Large intestine (tissue), 3 donors: Measurements from ENCODE around the gene CLK3. TPM values are rescaled to one million over a fixed set of nuclear protein-coding genes. Genes with fewer than 3 reads are reported as not detected.
"Not testable (repeated sequence)": the region's sequence is repeated elsewhere in the genome, so short reads cannot be mapped to it uniquely, and the experiment has no call there.

ENCODE experiments used
- DNase-seq, 2 donors: peaks; one replicate each; pipeline versions ENCODE4 v3.0.0 to v3.0.0-alpha.2; 2013
- H3K27ac ChIP-seq: one replicate; pipeline ENCODE4 v1.5.1; 2013; ENCODE audit warnings: low read length
- H3K27me3 ChIP-seq: 2 replicates; pipeline ENCODE4 v1.6.1; 2013; ENCODE audit warnings: low read length; ENCODE audit not compliant: control insufficient read depth, insufficient read depth
- H3K36me3 ChIP-seq: 2 replicates; pipeline ENCODE4 v1.6.1; 2013; ENCODE audit warnings: low read length; ENCODE audit not compliant: control insufficient read depth, insufficient read depth
- H3K4me1 ChIP-seq: one replicate; pipeline ENCODE4 v1.6.1; 2013; ENCODE audit warnings: low read length; ENCODE audit not compliant: control insufficient read depth, insufficient read depth
- H3K4me3 ChIP-seq: one replicate; pipeline ENCODE4 v1.5.1; 2013; ENCODE audit warnings: low read length
- H3K9me3 ChIP-seq: one replicate; pipeline ENCODE4 v1.6.1; 2013; ENCODE audit warnings: mild to moderate bottlenecking, low read depth, low read length, moderate library complexity; ENCODE audit not compliant: control insufficient read depth
- WGBS: methylation state at CpG from one replicate; pipeline ENCODE4 v1.1.5; 2013; ENCODE audit warnings: low lambda C conversion rate; ENCODE audit not compliant: insufficient coverage; 5-methylcytosine and 5-hydroxymethylcytosine counted together
- polyA plus RNA-seq: library from polyadenylated mRNA; unstranded; fragments of 120-200 nt; gene quantifications from one replicate; pipeline ENCODE4 v1.2.1, GENCODE V29; 2013

CLK3 gene
- polyA plus RNA-seq, 1 donor = 67.3 TPM

DNA sequence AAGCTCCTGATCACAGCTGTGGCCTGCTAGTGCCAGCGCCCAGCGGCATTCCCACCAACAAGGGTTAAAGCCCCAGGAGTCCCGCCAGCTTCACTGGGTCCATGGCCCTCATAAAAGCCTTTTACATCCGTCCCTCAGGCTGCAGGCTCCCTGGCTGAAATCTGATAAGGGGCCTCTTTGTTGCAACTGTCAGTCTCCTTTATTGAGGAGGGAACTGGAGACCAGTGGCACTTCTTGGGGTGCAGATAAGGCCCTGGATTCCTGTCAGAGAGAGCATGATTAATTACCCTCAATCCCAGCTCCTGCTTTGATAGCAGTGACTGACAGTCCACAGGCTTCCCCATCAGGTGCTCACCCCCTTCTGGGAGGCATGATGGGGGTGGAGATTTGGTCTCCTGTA lies 30.9 kb upstream of the CLK3 start:
- peaks cover 35% of the 10 kb centered on the region for H3K36me3 ChIP-seq
- H3K27ac ChIP-seq = no peak overlapping the region
- no CpG with 5 or more reads among the region's 4 CpGs for WGBS

GRCh38 chr15:74585191-74585590 lies 30.4 kb upstream of the CLK3 start:
- Histone ChIP-seq H3K27me3 (no peaks in the 10 kb centered on the region), H3K27ac (no peak overlapping the region), H3K4me3 (no peak overlapping the region), H3K9me3 (no peaks in the 10 kb centered on the region), H3K4me1 (peaks cover 3% of the 10 kb centered on the region), H3K36me3 (peaks cover 39% of the 10 kb centered on the region)
- 100% methylated on average over 1 of the region's 3 CpGs for WGBS
- DNase-seq = no peak

More for the DNA sequence above, 30.9 kb upstream of the CLK3 start:
- Histone ChIP-seq H3K4me1 (peaks cover 3% of the 10 kb centered on the region), H3K4me3 (no peak overlapping the region), H3K9me3 (no peaks in the 10 kb centered on the region), H3K27me3 (no peaks in the 10 kb centered on the region)
- peak in 1 of 2 donors; percentile 22 for DNase-seq

GRCh38 chr15:74585857-74586256 lies 29.8 kb upstream of the CLK3 start:
- WGBS = no CpG with 5 or more reads among the region's 9 CpGs
- Histone ChIP-seq H3K27me3 (no peaks in the 10 kb centered on the region), H3K27ac (no peak overlapping the region), H3K4me1 (peaks cover 3% of the 10 kb centered on the region), H3K36me3 (peaks cover 42% of the 10 kb centered on the region), H3K9me3 (no peaks in the 10 kb centered on the region), H3K4me3 (no peak overlapping the region)
- no peak for DNase-seq

- H3K4me1 ChIP-seq = peaks cover 6% of the 10 kb centered on the region
- no peaks in the 10 kb centered on the region for H3K27me3 ChIP-seq
- H3K27ac ChIP-seq = no peak overlapping the region
- peaks cover 61% of the 10 kb centered on the region for H3K36me3 ChIP-seq
- no peaks in the 10 kb centered on the region for H3K9me3 ChIP-seq
- H3K4me3 ChIP-seq = no peak overlapping the region
- DNase-seq = no peak
- no CpG with 5 or more reads among the region's 6 CpGs for WGBS
Measured at GRCh38 chr15:74589826-74590225, 25.8 kb upstream of the CLK3 start.

- peaks cover 55% of the 10 kb centered on the region for H3K36me3 ChIP-seq
- H3K27me3 ChIP-seq = no peaks in the 10 kb centered on the region
- no peak overlapping the region for H3K27ac ChIP-seq
- no CpG with 5 or more reads among the region's 3 CpGs for WGBS
- no peaks in the 10 kb centered on the region for H3K9me3 ChIP-seq
- no peak overlapping the region for H3K4me3 ChIP-seq
- DNase-seq = no peak
- peaks cover 7% of the 10 kb centered on the region for H3K4me1 ChIP-seq
Measured at GRCh38 chr15:74592222-74592621, 23.4 kb upstream of the CLK3 start.

- H3K27me3 ChIP-seq = no peaks in the 10 kb centered on the region
- no peak overlapping the region for H3K4me3 ChIP-seq
- WGBS = 80% methylated on average over 1 of the region's 7 CpGs
- no peaks in the 10 kb centered on the region for H3K9me3 ChIP-seq
- peaks cover 52% of the 10 kb centered on the region for H3K36me3 ChIP-seq
- H3K4me1 ChIP-seq = peaks cover 10% of the 10 kb centered on the region
- no peak overlapping the region for H3K27ac ChIP-seq
- DNase-seq = no peak
Measured at GRCh38 chr15:74593122-74593521, 22.5 kb upstream of the CLK3 start.

DNA sequence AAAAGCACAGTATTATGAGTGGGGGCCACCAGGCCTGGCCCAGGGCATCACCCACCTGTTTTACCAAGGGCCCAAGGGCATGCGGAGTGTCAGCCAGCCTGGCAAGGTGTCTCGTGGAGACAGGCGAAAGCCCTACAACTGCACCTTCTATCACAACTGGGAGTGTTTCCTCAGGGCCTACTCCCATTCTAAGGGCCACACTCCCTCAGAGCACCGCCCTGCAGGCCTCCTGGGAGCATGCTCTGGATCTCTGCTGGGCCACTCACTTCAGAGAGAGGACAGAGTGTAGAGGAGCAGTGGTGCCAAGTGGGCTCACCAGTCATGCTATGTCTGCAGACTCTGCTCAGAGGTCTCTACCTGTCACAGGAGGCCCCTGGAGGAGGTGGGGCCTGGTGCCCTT lies 21.2 kb upstream of the CLK3 start:
- Histone ChIP-seq H3K9me3 (no peaks in the 10 kb centered on the region), H3K27me3 (no peaks in the 10 kb centered on the region), H3K4me1 (peaks cover 16% of the 10 kb centered on the region), H3K36me3 (peaks cover 49% of the 10 kb centered on the region), H3K27ac (no peak overlapping the region), H3K4me3 (no peak overlapping the region)
- peak in 1 of 2 donors; percentile 71 for DNase-seq
- no CpG with 5 or more reads among the region's 4 CpGs for WGBS

DNA sequence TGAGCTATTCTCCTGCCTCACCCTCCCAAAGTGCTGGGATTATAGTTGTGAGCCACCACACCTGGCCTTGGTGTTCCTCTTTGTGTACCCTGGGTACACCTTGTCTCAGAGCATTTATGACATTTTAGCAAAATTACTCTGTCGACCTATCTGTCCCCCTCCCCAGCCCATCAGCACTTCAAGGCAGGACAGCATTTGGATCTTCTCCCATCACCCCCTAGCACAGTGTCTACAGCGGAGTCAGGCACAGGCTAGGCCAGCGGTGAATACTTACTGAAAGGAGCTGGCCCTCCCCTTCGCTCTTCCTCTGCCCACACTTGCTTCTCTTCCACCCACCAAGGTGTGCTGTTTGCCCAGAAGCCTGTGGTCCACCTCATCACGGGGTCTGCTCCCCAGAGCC lies 20.4 kb upstream of the CLK3 start:
- Histone ChIP-seq H3K27me3 (no peaks in the 10 kb centered on the region), H3K36me3 (peaks cover 43% of the 10 kb centered on the region), H3K9me3 (no peaks in the 10 kb centered on the region), H3K27ac (no peak overlapping the region), H3K4me1 (peaks cover 20% of the 10 kb centered on the region), H3K4me3 (no peak overlapping the region)
- DNase-seq = no peak
- no CpG with 5 or more reads among the region's 5 CpGs for WGBS

DNA sequence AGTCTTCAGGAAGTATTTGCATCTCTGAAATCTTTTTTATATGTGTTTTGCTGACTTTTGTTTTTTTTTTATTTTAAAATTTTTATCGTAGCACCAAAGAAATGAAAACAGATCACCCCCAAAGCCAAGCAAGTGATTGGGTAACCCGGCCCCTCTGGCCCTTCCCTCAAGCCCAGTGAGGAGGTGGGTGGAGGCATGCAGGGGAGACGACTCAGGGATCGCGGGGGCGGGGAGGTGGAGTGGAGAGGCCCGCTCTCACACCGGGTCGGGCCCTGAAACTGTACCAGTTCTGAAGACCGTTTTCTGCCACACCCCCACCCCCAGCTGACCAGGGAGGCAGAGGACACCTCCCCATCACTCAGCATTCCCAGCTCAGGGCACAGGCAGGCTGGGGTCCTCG lies 18.9 kb upstream of the CLK3 start:
- no CpG with 5 or more reads among the region's 11 CpGs for WGBS
- not testable (repeated sequence) for H3K9me3 ChIP-seq, H3K4me3 ChIP-seq, DNase-seq, H3K27ac ChIP-seq, H3K27me3 ChIP-seq
- peaks cover 20% of the 10 kb centered on the region for H3K4me1 ChIP-seq
- peaks cover 30% of the 10 kb centered on the region for H3K36me3 ChIP-seq

DNA sequence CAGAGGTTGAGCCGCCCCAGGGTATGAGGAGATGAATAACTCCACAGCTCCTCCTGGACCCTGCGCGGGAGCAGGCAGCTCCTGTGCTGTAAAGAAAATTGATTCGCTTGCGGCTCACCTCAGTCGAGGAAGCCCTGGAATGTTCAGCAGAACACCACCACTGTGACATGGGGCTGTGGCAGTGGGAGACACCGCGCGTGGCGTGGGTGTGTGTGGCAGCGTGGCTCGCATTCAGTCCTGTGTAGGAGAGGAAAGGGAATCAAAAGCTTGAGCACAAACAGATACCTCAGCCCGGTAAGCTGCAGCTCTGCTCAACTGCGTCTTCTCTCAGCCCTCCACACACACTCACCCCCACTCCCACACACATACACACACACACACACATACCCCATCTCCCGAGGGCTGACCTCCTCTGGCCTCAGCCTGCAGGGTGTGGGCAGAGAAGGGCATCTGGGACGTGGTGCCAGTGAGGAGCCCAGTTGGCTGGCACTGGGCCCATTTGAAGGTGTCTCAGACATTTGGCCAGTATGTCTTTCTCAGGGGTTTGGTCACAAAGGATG lies 18.4 kb upstream of the CLK3 start:
- no CpG with 5 or more reads among the region's 16 CpGs for WGBS
- DNase-seq, H3K9me3 ChIP-seq, H3K27me3 ChIP-seq, H3K27ac ChIP-seq, H3K4me3 ChIP-seq: not testable (repeated sequence)
- peaks cover 25% of the 10 kb centered on the region for H3K36me3 ChIP-seq
- peaks cover 20% of the 10 kb centered on the region for H3K4me1 ChIP-seq

DNA sequence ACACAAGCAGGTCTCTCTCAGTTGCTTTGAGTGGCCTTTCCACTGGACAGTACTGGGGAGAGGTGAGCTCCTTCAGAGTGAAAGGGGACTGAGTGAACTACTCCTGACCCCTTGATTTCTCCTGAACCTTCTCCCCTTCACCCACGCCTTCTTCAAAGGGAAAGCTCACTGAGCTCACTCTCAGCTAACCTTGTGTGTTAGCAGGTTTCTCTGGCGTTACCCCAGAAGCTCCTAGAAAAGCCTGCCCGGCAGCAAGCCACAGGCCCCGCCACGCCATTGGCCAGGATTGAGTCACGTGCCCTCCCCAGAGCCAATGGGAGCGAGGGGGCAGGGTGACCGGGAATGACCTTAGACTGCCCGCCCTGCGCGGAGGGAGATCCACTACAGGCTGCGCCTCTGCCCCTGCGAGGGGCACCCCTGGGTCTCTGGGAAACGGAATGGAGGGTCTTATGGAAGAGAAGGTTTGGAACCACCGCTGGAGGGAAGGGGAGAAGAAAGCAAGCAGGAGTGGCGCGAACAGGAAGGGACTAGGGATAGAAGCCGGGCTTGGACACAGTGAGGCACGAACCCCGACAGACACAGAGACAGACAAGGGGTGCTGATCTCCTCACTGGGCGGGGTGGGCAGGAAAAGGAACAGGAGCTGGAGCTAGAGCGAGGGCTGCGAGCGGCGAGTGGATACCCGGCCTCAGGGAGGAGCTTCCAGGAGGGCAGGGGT lies 17.4 kb upstream of the CLK3 start:
- DNase-seq = peak; percentile 90 to 96
- peak overlapping the region; percentile 62 for H3K4me3 ChIP-seq
- peaks cover 14% of the 10 kb centered on the region for H3K36me3 ChIP-seq
- 0% methylated on average over 5 of the region's 26 CpGs for WGBS
- no peaks in the 10 kb centered on the region for H3K27me3 ChIP-seq
- no peaks in the 10 kb centered on the region for H3K9me3 ChIP-seq
- H3K4me1 ChIP-seq = peaks cover 20% of the 10 kb centered on the region
- peak overlapping the region; percentile 63 for H3K27ac ChIP-seq
